Sigmoid colon (tissue), 3 donors: Measurements from ENCODE around the gene MAP7D2.

Experiments
- CTCF ChIP-seq, 4 experiments: fragments of 450-650 bp in 3 of 4; fragments of 200-600 bp in 1 of 4; IDR thresholded peaks; one replicate each; pipeline ENCODE4 v1.5.1; 2016 to 2019; ENCODE audit warnings: antibody characterized with exemption in 4 of 4, mild to moderate bottlenecking in 3 of 4, moderate library complexity in 2 of 4
- POLR2A ChIP-seq, 2 donors: fragments of 450-650 bp; IDR thresholded peaks; one replicate each; pipeline ENCODE4 v1.6.1; 2016; ENCODE audit warnings: antibody characterized with exemption in 2 of 2, mild to moderate bottlenecking in 2 of 2, moderate library complexity in 2 of 2

GRCh38 chrX:19990556-19991349 is 126.0 kb downstream of the MAP7D2 start, which contains the start of gene BCLAF3:
- TF ChIP-seq CTCF (IDR thresholded peaks at IDR 0.05), result peak; percentile 35 to 71 (median 56)
- no peak for TF ChIP-seq POLR2A (IDR thresholded peaks at IDR 0.05)
